ENCODE results near the gene KIDINS220. TPM values are rescaled to one million over a fixed set of nuclear protein-coding genes. Genes with fewer than 3 reads are reported as not detected.

The KIDINS220 gene
- total and polyA plus RNA-seq, 2 experiments from 2014 or later = 12.8 to 38.2 TPM

- Histone ChIP-seq H3K36me3 (ENCODE audit: insufficient read depth) (no peaks in the 10 kb centered on the region), H3K4me2 (no peak overlapping the region), H3K27me3 (ENCODE audit: insufficient read depth) (no peaks in the 10 kb centered on the region), H4K20me1 (replicated peaks; ENCODE audit: insufficient read depth) (no peaks in the 10 kb centered on the region), H2AFZ (no peak overlapping the region), H3K27ac (ENCODE audit: low read depth) (no peak overlapping the region), H3K4me1 (ENCODE audit: insufficient read depth) (no peaks in the 10 kb centered on the region), H3K4me3 (no peak overlapping the region), H3F3A (replicated peaks; ENCODE audit: low read depth) (no peaks in the 10 kb centered on the region), H3K9me2 (ENCODE audit: insufficient read depth) (no peaks in the 10 kb centered on the region), H3K79me2 (replicated peaks; ENCODE audit: insufficient read depth) (no peaks in the 10 kb centered on the region)
- Mint-ChIP-seq H3K4me1 (peaks cover 2% of the 10 kb centered on the region; the same call in 1 of the 3 replicates), H3K4me3 (no peak overlapping the region), H3K36me3 (ENCODE audit: low read depth) (no peaks in the 10 kb centered on the region), H3K27me3 (ENCODE audit: insufficient read depth, low read depth, poor library complexity) (peaks cover 5% of the 10 kb centered on the region), H3K27ac (no peak overlapping the region), H3K9me3 (no peaks in the 10 kb centered on the region; the same call in 1 of the 3 replicates)
- ATAC-seq = no peak
- DNase-seq (ENCODE audit: low spot score) = no peak
- TF ChIP-seq, protein P1, sequence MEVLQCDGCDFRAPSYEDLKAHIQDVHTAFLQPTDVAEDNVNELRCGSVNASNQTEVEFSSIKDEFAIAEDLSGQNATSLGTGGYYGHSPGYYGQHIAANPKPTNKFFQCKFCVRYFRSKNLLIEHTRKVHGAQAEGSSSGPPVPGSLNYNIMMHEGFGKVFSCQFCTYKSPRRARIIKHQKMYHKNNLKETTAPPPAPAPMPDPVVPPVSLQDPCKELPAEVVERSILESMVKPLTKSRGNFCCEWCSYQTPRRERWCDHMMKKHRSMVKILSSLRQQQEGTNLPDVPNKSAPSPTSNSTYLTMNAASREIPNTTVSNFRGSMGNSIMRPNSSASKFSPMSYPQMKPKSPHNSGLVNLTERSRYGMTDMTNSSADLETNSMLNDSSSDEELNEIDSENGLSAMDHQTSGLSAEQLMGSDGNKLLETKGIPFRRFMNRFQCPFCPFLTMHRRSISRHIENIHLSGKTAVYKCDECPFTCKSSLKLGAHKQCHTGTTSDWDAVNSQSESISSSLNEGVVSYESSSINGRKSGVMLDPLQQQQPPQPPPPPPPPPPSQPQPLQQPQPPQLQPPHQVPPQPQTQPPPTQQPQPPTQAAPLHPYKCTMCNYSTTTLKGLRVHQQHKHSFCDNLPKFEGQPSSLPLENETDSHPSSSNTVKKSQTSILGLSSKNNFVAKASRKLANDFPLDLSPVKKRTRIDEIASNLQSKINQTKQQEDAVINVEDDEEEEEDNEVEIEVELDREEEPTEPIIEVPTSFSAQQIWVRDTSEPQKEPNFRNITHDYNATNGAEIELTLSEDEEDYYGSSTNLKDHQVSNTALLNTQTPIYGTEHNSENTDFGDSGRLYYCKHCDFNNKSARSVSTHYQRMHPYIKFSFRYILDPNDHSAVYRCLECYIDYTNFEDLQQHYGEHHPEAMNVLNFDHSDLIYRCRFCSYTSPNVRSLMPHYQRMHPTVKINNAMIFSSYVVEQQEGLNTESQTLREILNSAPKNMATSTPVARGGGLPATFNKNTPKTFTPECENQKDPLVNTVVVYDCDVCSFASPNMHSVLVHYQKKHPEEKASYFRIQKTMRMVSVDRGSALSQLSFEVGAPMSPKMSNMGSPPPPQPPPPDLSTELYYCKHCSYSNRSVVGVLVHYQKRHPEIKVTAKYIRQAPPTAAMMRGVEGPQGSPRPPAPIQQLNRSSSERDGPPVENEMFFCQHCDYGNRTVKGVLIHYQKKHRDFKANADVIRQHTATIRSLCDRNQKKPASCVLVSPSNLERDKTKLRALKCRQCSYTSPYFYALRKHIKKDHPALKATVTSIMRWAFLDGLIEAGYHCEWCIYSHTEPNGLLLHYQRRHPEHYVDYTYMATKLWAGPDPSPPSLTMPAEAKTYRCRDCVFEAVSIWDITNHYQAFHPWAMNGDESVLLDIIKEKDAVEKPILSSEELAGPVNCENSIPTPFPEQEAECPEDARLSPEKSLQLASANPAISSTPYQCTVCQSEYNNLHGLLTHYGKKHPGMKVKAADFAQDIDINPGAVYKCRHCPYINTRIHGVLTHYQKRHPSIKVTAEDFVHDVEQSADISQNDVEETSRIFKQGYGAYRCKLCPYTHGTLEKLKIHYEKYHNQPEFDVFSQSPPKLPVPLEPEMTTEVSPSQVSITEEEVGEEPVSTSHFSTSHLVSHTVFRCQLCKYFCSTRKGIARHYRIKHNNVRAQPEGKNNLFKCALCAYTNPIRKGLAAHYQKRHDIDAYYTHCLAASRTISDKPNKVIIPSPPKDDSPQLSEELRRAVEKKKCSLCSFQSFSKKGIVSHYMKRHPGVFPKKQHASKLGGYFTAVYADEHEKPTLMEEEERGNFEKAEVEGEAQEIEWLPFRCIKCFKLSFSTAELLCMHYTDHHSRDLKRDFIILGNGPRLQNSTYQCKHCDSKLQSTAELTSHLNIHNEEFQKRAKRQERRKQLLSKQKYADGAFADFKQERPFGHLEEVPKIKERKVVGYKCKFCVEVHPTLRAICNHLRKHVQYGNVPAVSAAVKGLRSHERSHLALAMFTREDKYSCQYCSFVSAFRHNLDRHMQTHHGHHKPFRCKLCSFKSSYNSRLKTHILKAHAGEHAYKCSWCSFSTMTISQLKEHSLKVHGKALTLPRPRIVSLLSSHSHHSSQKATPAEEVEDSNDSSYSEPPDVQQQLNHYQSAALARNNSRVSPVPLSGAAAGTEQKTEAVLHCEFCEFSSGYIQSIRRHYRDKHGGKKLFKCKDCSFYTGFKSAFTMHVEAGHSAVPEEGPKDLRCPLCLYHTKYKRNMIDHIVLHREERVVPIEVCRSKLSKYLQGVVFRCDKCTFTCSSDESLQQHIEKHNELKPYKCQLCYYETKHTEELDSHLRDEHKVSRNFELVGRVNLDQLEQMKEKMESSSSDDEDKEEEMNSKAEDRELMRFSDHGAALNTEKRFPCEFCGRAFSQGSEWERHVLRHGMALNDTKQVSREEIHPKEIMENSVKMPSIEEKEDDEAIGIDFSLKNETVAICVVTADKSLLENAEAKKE (CRISPR knock-in tag; IDR thresholded peaks at IDR 0.05) = no peak
- no peak for TF ChIP-seq JUNB (IDR thresholded peaks at IDR 0.05; ENCODE audit: unreplicated experiment)
- no peak for TF ChIP-seq STAT1 (IDR thresholded peaks at IDR 0.05; ENCODE audit: unreplicated experiment)
- TF ChIP-seq POLR2AphosphoS5 (IDR thresholded peaks at IDR 0.05; ENCODE audit: low read depth) = no peak
- no peak for TF ChIP-seq EZH2phosphoT487 (IDR thresholded peaks at IDR 0.05; ENCODE audit: unreplicated experiment)
- TF ChIP-seq, protein P2, sequence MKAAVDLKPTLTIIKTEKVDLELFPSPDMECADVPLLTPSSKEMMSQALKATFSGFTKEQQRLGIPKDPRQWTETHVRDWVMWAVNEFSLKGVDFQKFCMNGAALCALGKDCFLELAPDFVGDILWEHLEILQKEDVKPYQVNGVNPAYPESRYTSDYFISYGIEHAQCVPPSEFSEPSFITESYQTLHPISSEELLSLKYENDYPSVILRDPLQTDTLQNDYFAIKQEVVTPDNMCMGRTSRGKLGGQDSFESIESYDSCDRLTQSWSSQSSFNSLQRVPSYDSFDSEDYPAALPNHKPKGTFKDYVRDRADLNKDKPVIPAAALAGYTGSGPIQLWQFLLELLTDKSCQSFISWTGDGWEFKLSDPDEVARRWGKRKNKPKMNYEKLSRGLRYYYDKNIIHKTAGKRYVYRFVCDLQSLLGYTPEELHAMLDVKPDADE (IDR thresholded peaks at IDR 0.05) = no peak
- TF ChIP-seq, protein P3, sequence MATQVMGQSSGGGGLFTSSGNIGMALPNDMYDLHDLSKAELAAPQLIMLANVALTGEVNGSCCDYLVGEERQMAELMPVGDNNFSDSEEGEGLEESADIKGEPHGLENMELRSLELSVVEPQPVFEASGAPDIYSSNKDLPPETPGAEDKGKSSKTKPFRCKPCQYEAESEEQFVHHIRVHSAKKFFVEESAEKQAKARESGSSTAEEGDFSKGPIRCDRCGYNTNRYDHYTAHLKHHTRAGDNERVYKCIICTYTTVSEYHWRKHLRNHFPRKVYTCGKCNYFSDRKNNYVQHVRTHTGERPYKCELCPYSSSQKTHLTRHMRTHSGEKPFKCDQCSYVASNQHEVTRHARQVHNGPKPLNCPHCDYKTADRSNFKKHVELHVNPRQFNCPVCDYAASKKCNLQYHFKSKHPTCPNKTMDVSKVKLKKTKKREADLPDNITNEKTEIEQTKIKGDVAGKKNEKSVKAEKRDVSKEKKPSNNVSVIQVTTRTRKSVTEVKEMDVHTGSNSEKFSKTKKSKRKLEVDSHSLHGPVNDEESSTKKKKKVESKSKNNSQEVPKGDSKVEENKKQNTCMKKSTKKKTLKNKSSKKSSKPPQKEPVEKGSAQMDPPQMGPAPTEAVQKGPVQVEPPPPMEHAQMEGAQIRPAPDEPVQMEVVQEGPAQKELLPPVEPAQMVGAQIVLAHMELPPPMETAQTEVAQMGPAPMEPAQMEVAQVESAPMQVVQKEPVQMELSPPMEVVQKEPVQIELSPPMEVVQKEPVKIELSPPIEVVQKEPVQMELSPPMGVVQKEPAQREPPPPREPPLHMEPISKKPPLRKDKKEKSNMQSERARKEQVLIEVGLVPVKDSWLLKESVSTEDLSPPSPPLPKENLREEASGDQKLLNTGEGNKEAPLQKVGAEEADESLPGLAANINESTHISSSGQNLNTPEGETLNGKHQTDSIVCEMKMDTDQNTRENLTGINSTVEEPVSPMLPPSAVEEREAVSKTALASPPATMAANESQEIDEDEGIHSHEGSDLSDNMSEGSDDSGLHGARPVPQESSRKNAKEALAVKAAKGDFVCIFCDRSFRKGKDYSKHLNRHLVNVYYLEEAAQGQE (IDR thresholded peaks at IDR 0.05; ENCODE audit: unreplicated experiment) = no peak
- no peak for TF ChIP-seq ZNF331 (CRISPR knock-in tag; IDR thresholded peaks at IDR 0.05; ENCODE audit: low read depth)
- TF ChIP-seq CREB1 (CRISPR knock-in tag; IDR thresholded peaks at IDR 0.05; ENCODE audit: low read depth) = no peak
- no peak for TF ChIP-seq NANOG (IDR thresholded peaks at IDR 0.05; ENCODE audit: borderline replicate concordance)
- no peak for TF ChIP-seq EZH2 (IDR thresholded peaks at IDR 0.05; ENCODE audit: low read depth, unreplicated experiment)
- TF ChIP-seq, protein P4, sequence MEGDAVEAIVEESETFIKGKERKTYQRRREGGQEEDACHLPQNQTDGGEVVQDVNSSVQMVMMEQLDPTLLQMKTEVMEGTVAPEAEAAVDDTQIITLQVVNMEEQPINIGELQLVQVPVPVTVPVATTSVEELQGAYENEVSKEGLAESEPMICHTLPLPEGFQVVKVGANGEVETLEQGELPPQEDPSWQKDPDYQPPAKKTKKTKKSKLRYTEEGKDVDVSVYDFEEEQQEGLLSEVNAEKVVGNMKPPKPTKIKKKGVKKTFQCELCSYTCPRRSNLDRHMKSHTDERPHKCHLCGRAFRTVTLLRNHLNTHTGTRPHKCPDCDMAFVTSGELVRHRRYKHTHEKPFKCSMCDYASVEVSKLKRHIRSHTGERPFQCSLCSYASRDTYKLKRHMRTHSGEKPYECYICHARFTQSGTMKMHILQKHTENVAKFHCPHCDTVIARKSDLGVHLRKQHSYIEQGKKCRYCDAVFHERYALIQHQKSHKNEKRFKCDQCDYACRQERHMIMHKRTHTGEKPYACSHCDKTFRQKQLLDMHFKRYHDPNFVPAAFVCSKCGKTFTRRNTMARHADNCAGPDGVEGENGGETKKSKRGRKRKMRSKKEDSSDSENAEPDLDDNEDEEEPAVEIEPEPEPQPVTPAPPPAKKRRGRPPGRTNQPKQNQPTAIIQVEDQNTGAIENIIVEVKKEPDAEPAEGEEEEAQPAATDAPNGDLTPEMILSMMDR (conservative IDR thresholded peaks at IDR 0.05; ENCODE audit: low read depth in 2 of 2) = no peak
- TF ChIP-seq ZNF114 (CRISPR knock-in tag; IDR thresholded peaks at IDR 0.05) = no peak
Observed at GRCh38 chr2:8709611-8710010, 127.8 kb downstream of the KIDINS220 start.

Measured in GM23338 (cell line).